ENCODE results near the gene DGKI.

The DGKI gene

DNA sequence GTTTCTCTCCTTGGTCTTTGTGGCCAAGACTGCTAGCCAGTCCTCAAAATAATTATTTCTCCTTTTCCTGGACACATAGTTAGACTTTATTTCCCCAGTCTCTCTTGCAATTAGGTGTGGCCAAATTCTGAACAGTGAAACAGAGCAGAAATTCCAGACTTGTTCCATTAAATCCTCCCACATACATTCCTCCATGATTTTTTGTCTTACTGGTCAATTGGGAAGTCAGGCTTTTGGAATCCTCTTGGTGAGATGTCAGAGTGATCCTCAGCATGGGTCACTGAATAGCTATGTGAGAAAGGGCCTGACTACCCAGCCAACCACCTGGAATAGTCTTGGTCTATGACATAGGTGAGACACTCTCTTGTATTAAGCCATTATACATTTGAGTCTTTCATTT lies 164.2 kb downstream of the DGKI start:
- H3K23ac ChIP-seq (ENCODE audit: low read depth, low read length, poor library complexity), result no peak overlapping the region
- H2BK15ac ChIP-seq (ENCODE audit: low read length), result no peak overlapping the region
- no peaks in the 10 kb centered on the region for H3K79me1 ChIP-seq (ENCODE audit: low read depth, low read length)
- no peak overlapping the region for H4K91ac ChIP-seq (ENCODE audit: low read depth, low read length, poor library complexity)
- no peak for DNase-seq (ENCODE audit: low spot score)
- no peak overlapping the region for H3K4me2 ChIP-seq (ENCODE audit: insufficient read depth, low read length, poor library complexity, severe bottlenecking)
- H3K27me3 ChIP-seq (ENCODE audit: control insufficient read depth in 3 of 3, insufficient read depth in 3 of 3, low read depth in 1 of 3, low read length in 3 of 3), result no peaks in the 10 kb centered on the region
- no peak overlapping the region for H2BK5ac ChIP-seq (ENCODE audit: low read length)
- peaks cover 0 to 2% of the 10 kb centered on the region in 2 donors for H3K4me1 ChIP-seq (ENCODE audit: control insufficient read depth in 2 of 2, insufficient read depth in 1 of 2, low read depth in 1 of 2, low read length in 2 of 2)
- no peak overlapping the region for H2AFZ ChIP-seq (ENCODE audit: low read length)
- no peaks in the 10 kb centered on the region for H3K36me3 ChIP-seq (replicated peaks in 1 of 2; ENCODE audit: control insufficient read depth in 2 of 2, insufficient read depth in 2 of 2, low read length in 2 of 2)
- H2BK12ac ChIP-seq (ENCODE audit: low read length), result no peak overlapping the region
- H3K9ac ChIP-seq (ENCODE audit: low read depth, low read length, poor library complexity), result no peak overlapping the region
- no peaks in the 10 kb centered on the region for H3K9me3 ChIP-seq (replicated peaks in 1 of 2; ENCODE audit: control insufficient read depth in 2 of 2, insufficient read depth in 1 of 2, low read depth in 1 of 2, low read length in 2 of 2)
- no peak overlapping the region for H3K4me3 ChIP-seq (ENCODE audit: low read length in 2 of 2)
- H3K18ac ChIP-seq (ENCODE audit: low read length), result no peak overlapping the region
- no peak overlapping the region for H3K4ac ChIP-seq (ENCODE audit: low read length)
- H2AK5ac ChIP-seq (ENCODE audit: low read depth, low read length), result no peak overlapping the region
- no peak overlapping the region for H4K8ac ChIP-seq (ENCODE audit: low read depth, low read length)
- no peak overlapping the region for H3K14ac ChIP-seq (ENCODE audit: low read length)
- no peak overlapping the region for H2BK120ac ChIP-seq (ENCODE audit: low read depth, low read length)
- no peak overlapping the region for H3K27ac ChIP-seq (replicated peaks; ENCODE audit: low read length)

DNA sequence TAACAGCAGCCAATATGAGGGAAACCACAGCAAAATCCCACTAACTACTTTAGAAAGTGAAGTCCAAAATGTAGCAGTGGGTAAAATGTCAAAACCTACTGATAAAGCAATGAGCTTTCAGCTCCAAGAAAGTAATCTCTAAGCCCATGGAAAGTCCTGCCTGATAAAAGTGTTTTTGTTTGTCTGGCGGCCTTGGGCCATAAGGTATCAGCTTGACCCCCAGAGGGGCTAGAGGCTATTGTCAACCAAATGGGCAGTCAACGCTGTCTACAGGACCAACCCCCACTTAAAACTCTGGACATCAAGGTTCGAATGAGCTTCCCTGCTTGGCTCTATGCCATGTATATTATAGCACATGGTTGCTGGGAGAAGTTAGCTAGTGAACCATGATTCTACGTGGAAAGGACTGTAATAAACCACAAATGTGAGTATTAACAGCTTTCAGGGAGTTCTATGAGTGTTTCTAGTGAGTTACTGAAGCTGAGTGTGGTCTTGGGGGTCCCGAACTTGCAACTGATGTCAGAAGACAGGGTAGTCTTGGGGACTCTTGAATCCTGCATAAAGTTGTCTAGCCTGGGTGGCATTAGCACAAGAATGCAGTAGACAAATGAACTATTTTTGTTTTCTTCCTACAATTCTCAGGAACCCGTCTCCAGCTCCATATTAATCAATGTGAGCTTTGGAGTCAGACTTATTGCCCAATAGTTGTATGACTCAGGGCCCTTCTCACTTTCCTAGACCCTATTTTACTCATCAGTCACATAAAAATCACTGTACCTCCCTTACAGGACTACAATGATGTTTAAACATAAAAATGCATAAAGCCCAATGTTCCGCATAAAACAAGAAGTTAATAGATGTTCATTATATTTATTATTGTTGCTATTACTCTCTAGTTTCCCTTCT lies 164.9 kb downstream of the DGKI start:
- Histone ChIP-seq H4K8ac (ENCODE audit: low read depth, low read length) (no peak overlapping the region), H2BK12ac (ENCODE audit: low read length) (no peak overlapping the region), H3K79me1 (ENCODE audit: low read depth, low read length) (no peaks in the 10 kb centered on the region), H3K4ac (ENCODE audit: low read length) (no peak overlapping the region), H4K91ac (ENCODE audit: low read depth, low read length, poor library complexity) (no peak overlapping the region), H2BK120ac (ENCODE audit: low read depth, low read length) (no peak overlapping the region), H3K27ac (replicated peaks; ENCODE audit: low read length) (no peak overlapping the region), H3K4me1 (ENCODE audit: control insufficient read depth in 2 of 2, insufficient read depth in 1 of 2, low read depth in 1 of 2, low read length in 2 of 2) (peaks cover 0 to 2% of the 10 kb centered on the region in 2 donors), H3K23ac (ENCODE audit: low read depth, low read length, poor library complexity) (no peak overlapping the region), H3K9ac (ENCODE audit: low read depth, low read length, poor library complexity) (no peak overlapping the region), H3K27me3 (ENCODE audit: control insufficient read depth in 3 of 3, insufficient read depth in 3 of 3, low read depth in 1 of 3, low read length in 3 of 3) (no peaks in the 10 kb centered on the region), H2AK5ac (ENCODE audit: low read depth, low read length) (no peak overlapping the region), H3K9me3 (replicated peaks in 1 of 2; ENCODE audit: control insufficient read depth in 2 of 2, insufficient read depth in 1 of 2, low read depth in 1 of 2, low read length in 2 of 2) (no peaks in the 10 kb centered on the region), H3K14ac (ENCODE audit: low read length) (no peak overlapping the region), H3K36me3 (replicated peaks in 1 of 2; ENCODE audit: control insufficient read depth in 2 of 2, insufficient read depth in 2 of 2, low read length in 2 of 2) (no peaks in the 10 kb centered on the region), H2AFZ (ENCODE audit: low read length) (no peak overlapping the region), H2BK15ac (ENCODE audit: low read length) (no peak overlapping the region), H3K4me3 (ENCODE audit: low read length in 2 of 2) (no peak overlapping the region), H2BK5ac (ENCODE audit: low read length) (no peak overlapping the region), H3K18ac (ENCODE audit: low read length) (no peak overlapping the region), H3K4me2 (ENCODE audit: insufficient read depth, low read length, poor library complexity, severe bottlenecking) (no peak overlapping the region)
- WGBS, 2 donors (ENCODE audit: extremely low coverage in 2 of 2, insufficient read length in 2 of 2, insufficient replicate concordance in 1 of 2), result no CpG with 5 or more reads among the region's 7 CpGs
- DNase-seq (ENCODE audit: low spot score), result no peak

DNA sequence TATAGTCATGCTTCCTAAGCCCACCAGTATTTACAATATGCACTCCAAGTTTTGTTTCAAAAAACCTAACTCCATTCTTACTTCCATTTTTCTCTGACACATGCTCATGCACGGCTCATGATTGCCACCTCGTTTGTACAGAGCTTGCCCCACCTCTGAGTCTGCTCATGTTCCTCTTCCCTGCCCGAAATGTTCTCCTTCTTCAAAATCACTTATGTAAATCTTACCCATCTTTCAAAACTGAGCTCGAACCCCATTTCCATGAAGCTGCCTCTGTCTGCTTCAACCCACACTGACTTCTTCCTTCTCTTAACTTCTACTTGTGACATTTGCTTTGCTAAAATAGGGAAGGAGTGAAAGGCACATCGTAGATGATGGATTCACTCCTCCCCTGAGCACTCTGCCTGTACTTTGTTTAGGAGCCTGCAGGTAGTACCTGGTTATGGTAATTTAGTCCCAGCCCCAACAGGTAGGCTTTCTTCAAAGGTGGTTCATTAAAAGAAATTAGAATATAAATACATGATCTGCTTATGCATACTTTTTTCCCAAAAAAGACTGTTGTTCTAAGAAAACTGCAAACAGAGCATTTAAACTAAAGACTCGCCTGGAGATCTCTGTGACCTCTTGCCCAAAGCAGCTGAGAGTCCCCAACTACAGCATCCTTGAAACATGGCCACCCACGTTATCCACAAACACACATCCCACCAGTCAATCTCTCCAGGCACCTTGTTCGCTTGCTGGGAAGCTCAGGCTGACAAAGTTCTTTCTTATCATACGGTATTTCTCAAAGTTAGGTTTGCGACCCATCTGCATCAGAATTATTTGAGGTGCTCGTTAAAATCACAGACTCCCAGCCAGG lies 172.0 kb downstream of the DGKI start:
- Histone ChIP-seq H2BK120ac (ENCODE audit: low read depth, low read length) (no peak overlapping the region), H3K9ac (ENCODE audit: low read depth, low read length, poor library complexity) (no peak overlapping the region), H2AK5ac (ENCODE audit: low read depth, low read length) (no peak overlapping the region), H3K23ac (ENCODE audit: low read depth, low read length, poor library complexity) (no peak overlapping the region), H3K4ac (ENCODE audit: low read length) (no peak overlapping the region), H3K36me3 (replicated peaks in 1 of 2; ENCODE audit: control insufficient read depth in 2 of 2, insufficient read depth in 2 of 2, low read length in 2 of 2) (no peaks in the 10 kb centered on the region), H4K8ac (ENCODE audit: low read depth, low read length) (no peak overlapping the region), H2BK5ac (ENCODE audit: low read length) (no peak overlapping the region), H3K79me1 (ENCODE audit: low read depth, low read length) (no peaks in the 10 kb centered on the region), H3K27ac (replicated peaks; ENCODE audit: low read length) (no peak overlapping the region), H4K91ac (ENCODE audit: low read depth, low read length, poor library complexity) (no peak overlapping the region), H2BK12ac (ENCODE audit: low read length) (no peak overlapping the region), H3K4me2 (ENCODE audit: insufficient read depth, low read length, poor library complexity, severe bottlenecking) (no peak overlapping the region), H3K27me3 (ENCODE audit: control insufficient read depth in 3 of 3, insufficient read depth in 3 of 3, low read depth in 1 of 3, low read length in 3 of 3) (no peaks in the 10 kb centered on the region), H3K9me3 (replicated peaks in 1 of 2; ENCODE audit: control insufficient read depth in 2 of 2, insufficient read depth in 1 of 2, low read depth in 1 of 2, low read length in 2 of 2) (no peaks in the 10 kb centered on the region), H3K18ac (ENCODE audit: low read length) (no peak overlapping the region), H2BK15ac (ENCODE audit: low read length) (no peak overlapping the region), H2AFZ (ENCODE audit: low read length) (no peak overlapping the region), H3K14ac (ENCODE audit: low read length) (no peak overlapping the region), H3K4me1 (ENCODE audit: control insufficient read depth in 2 of 2, insufficient read depth in 1 of 2, low read depth in 1 of 2, low read length in 2 of 2) (no peaks in the 10 kb centered on the region), H3K4me3 (ENCODE audit: low read length in 2 of 2) (no peak overlapping the region)
- no CpG with 5 or more reads among the region's 11 CpGs for WGBS, 2 donors (ENCODE audit: extremely low coverage in 2 of 2, insufficient read length in 2 of 2, insufficient replicate concordance in 1 of 2)
- no peak for DNase-seq (ENCODE audit: low spot score)

DNA sequence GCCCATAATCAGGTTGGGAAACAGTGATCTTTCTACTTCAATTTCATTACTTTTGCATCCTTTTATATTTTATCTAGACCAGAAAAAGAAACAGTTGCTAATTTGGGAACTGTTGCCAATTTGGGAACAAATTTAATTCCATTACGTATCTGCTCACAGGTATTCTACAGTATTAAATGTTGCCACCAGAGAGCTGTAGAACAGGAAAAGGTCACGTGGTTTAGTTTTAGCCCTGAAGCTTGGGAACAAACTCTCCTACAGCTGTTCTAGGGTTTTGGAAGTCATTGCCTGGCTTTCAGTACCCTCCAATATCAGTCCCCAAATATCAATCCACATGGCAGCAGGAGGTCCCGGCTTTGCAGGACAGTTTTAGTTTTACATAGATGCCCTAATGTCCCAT lies 172.7 kb downstream of the DGKI start:
- no peak overlapping the region for H2BK120ac ChIP-seq (ENCODE audit: low read depth, low read length)

More for the DNA sequence above, 172.7 kb downstream of the DGKI start:
- Histone ChIP-seq H3K9me3 (replicated peaks in 1 of 2; ENCODE audit: control insufficient read depth in 2 of 2, insufficient read depth in 1 of 2, low read depth in 1 of 2, low read length in 2 of 2) (no peaks in the 10 kb centered on the region), H3K18ac (ENCODE audit: low read length) (no peak overlapping the region), H3K4me1 (ENCODE audit: control insufficient read depth in 2 of 2, insufficient read depth in 1 of 2, low read depth in 1 of 2, low read length in 2 of 2) (no peaks in the 10 kb centered on the region), H2BK5ac (ENCODE audit: low read length) (no peak overlapping the region), H3K9ac (ENCODE audit: low read depth, low read length, poor library complexity) (no peak overlapping the region), H3K14ac (ENCODE audit: low read length) (no peak overlapping the region), H2AK5ac (ENCODE audit: low read depth, low read length) (no peak overlapping the region), H3K4me2 (ENCODE audit: insufficient read depth, low read length, poor library complexity, severe bottlenecking) (no peak overlapping the region), H3K23ac (ENCODE audit: low read depth, low read length, poor library complexity) (no peak overlapping the region), H3K4me3 (ENCODE audit: low read length in 2 of 2) (no peak overlapping the region), H3K4ac (ENCODE audit: low read length) (no peak overlapping the region), H3K27me3 (ENCODE audit: control insufficient read depth in 3 of 3, insufficient read depth in 3 of 3, low read depth in 1 of 3, low read length in 3 of 3) (no peaks in the 10 kb centered on the region), H2BK12ac (ENCODE audit: low read length) (no peak overlapping the region), H3K79me1 (ENCODE audit: low read depth, low read length) (no peaks in the 10 kb centered on the region), H4K91ac (ENCODE audit: low read depth, low read length, poor library complexity) (no peak overlapping the region), H4K8ac (ENCODE audit: low read depth, low read length) (no peak overlapping the region), H2AFZ (ENCODE audit: low read length) (no peak overlapping the region), H3K27ac (replicated peaks; ENCODE audit: low read length) (no peak overlapping the region), H3K36me3 (replicated peaks in 1 of 2; ENCODE audit: control insufficient read depth in 2 of 2, insufficient read depth in 2 of 2, low read length in 2 of 2) (no peaks in the 10 kb centered on the region), H2BK15ac (ENCODE audit: low read length) (no peak overlapping the region)
- WGBS, 2 donors (ENCODE audit: extremely low coverage in 2 of 2, insufficient read length in 2 of 2, insufficient replicate concordance in 1 of 2), result no CpG with 5 or more reads among the region's 3 CpGs
- no peak for DNase-seq (ENCODE audit: low spot score)

Measured in neuronal stem cell (in vitro differentiated cells).